Rectal smooth muscle tissue (tissue), 1 donor: ENCODE measurements around the gene TP53I3.

ENCODE experiments used
- H3K27ac ChIP-seq: one replicate; pipeline ENCODE4 v1.7.0; 2013; ENCODE audit warnings: low read depth, low read length, inconsistent platforms
- H3K27me3 ChIP-seq: one replicate; pipeline ENCODE4 v1.7.0; 2013; ENCODE audit warnings: low read length; ENCODE audit not compliant: control insufficient read depth, insufficient read depth
- H3K36me3 ChIP-seq: one replicate; pipeline ENCODE4 v1.7.0; 2013; ENCODE audit warnings: low read length; ENCODE audit not compliant: control insufficient read depth, insufficient read depth
- H3K4me1 ChIP-seq: one replicate; pipeline ENCODE4 v1.7.0; 2013; ENCODE audit warnings: low read length; ENCODE audit not compliant: control insufficient read depth, insufficient read depth
- H3K4me3 ChIP-seq: one replicate; pipeline ENCODE4 v1.7.0; 2013; ENCODE audit warnings: low read length
- H3K9ac ChIP-seq: one replicate; pipeline ENCODE4 v1.7.0; 2013; ENCODE audit warnings: low read length

TP53I3 gene

GRCh38 chr2:24073816-24074215, 10.8 kb downstream of the TP53I3 start:
- no peak overlapping the region for H3K4me3 ChIP-seq
- no peak overlapping the region for H3K9ac ChIP-seq
- no peaks in the 10 kb centered on the region for H3K27me3 ChIP-seq
- H3K36me3 ChIP-seq, result peaks cover 12% of the 10 kb centered on the region
- H3K27ac ChIP-seq, result no peak overlapping the region
- H3K4me1 ChIP-seq, result peaks cover 8% of the 10 kb centered on the region

- Histone ChIP-seq H3K27ac (no peak overlapping the region), H3K9ac (no peak overlapping the region), H3K4me1 (peaks cover 4% of the 10 kb centered on the region), H3K27me3 (no peaks in the 10 kb centered on the region), H3K36me3 (peaks cover 13% of the 10 kb centered on the region), H3K4me3 (no peak overlapping the region)
Observed at GRCh38 chr2:24072259-24072658, 12.4 kb downstream of the TP53I3 start.

GRCh38 chr2:24065341-24065740, 19.3 kb downstream of the TP53I3 start:
- H3K4me3 ChIP-seq, result no peak overlapping the region
- H3K27me3 ChIP-seq, result no peaks in the 10 kb centered on the region
- H3K9ac ChIP-seq, result no peak overlapping the region
- no peaks in the 10 kb centered on the region for H3K4me1 ChIP-seq
- no peak overlapping the region for H3K27ac ChIP-seq
- H3K36me3 ChIP-seq, result peaks cover 14% of the 10 kb centered on the region

GRCh38 chr2:24058564-24059271, 25.9 kb downstream of the TP53I3 start:
- H3K4me3 ChIP-seq, result no peak overlapping the region
- H3K36me3 ChIP-seq, result no peaks in the 10 kb centered on the region
- no peaks in the 10 kb centered on the region for H3K27me3 ChIP-seq
- H3K9ac ChIP-seq, result no peak overlapping the region
- no peak overlapping the region for H3K27ac ChIP-seq
- no peaks in the 10 kb centered on the region for H3K4me1 ChIP-seq

- Histone ChIP-seq H3K9ac (no peak overlapping the region), H3K27ac (no peak overlapping the region), H3K4me3 (no peak overlapping the region), H3K4me1 (no peaks in the 10 kb centered on the region), H3K27me3 (no peaks in the 10 kb centered on the region), H3K36me3 (no peaks in the 10 kb centered on the region)
Observed at GRCh38 chr2:24055750-24056149, 28.9 kb downstream of the TP53I3 start.

GRCh38 chr2:24054366-24055010, 30.1 kb downstream of the TP53I3 start:
- Histone ChIP-seq H3K27me3 (no peaks in the 10 kb centered on the region), H3K27ac (no peak overlapping the region), H3K9ac (no peak overlapping the region), H3K4me3 (no peak overlapping the region), H3K36me3 (no peaks in the 10 kb centered on the region), H3K4me1 (no peaks in the 10 kb centered on the region)

- Histone ChIP-seq H3K27ac (no peak overlapping the region), H3K4me3 (no peak overlapping the region), H3K27me3 (peaks cover 4% of the 10 kb centered on the region), H3K9ac (no peak overlapping the region), H3K36me3 (no peaks in the 10 kb centered on the region), H3K4me1 (no peaks in the 10 kb centered on the region)
Observed at GRCh38 chr2:24052951-24053350, 31.7 kb downstream of the TP53I3 start.

- Histone ChIP-seq H3K36me3 (no peaks in the 10 kb centered on the region), H3K27me3 (peaks cover 4% of the 10 kb centered on the region), H3K4me1 (peaks cover 3% of the 10 kb centered on the region), H3K4me3 (no peak overlapping the region), H3K9ac (no peak overlapping the region), H3K27ac (no peak overlapping the region)
Observed at GRCh38 chr2:24051833-24052232, 32.8 kb downstream of the TP53I3 start.

- Histone ChIP-seq H3K4me3 (peak overlapping the region; percentile 61), H3K27ac (no peak overlapping the region), H3K9ac (no peak overlapping the region), H3K4me1 (peaks cover 3% of the 10 kb centered on the region), H3K27me3 (peaks cover 4% of the 10 kb centered on the region), H3K36me3 (no peaks in the 10 kb centered on the region)
Observed at GRCh38 chr2:24050041-24050979, 34.3 kb downstream of the TP53I3 start.

- H3K9ac ChIP-seq, result no peak within 1 kb of the TSS
- H3K27ac ChIP-seq, result no peak within 1 kb of the TSS
- peaks cover 4% of the 10 kb centered on the region for H3K27me3 ChIP-seq
- peaks cover 3% of the 10 kb centered on the region for H3K4me1 ChIP-seq
- no peaks in the 10 kb centered on the region for H3K36me3 ChIP-seq
- peak within 1 kb of the TSS; percentile 61 for H3K4me3 ChIP-seq
Observed at GRCh38 chr2:24049485-24050021, 35.1 kb downstream of the TP53I3 start, which contains the start of gene FKBP1B. TSS of gene FKBP1B (plus strand) at chr2:24049741. CDS start at chr2:24049850, 109 bp downstream.

GRCh38 chr2:24048769-24049484, 35.7 kb downstream of the TP53I3 start:
- H3K4me1 ChIP-seq, result peaks cover 3% of the 10 kb centered on the region
- H3K27ac ChIP-seq, result no peak overlapping the region
- peak overlapping the region; percentile 61 for H3K4me3 ChIP-seq
- peaks cover 4% of the 10 kb centered on the region for H3K27me3 ChIP-seq
- H3K9ac ChIP-seq, result no peak overlapping the region
- no peaks in the 10 kb centered on the region for H3K36me3 ChIP-seq

- peak overlapping the region; percentile 40 for H3K4me3 ChIP-seq
- H3K36me3 ChIP-seq, result no peaks in the 10 kb centered on the region
- peaks cover 4% of the 10 kb centered on the region for H3K27me3 ChIP-seq
- no peak overlapping the region for H3K9ac ChIP-seq
- no peak overlapping the region for H3K27ac ChIP-seq
- peaks cover 3% of the 10 kb centered on the region for H3K4me1 ChIP-seq
Observed at GRCh38 chr2:24047703-24048033, 37.0 kb downstream of the TP53I3 start.
